Thoracic aorta (tissue), 2 donors: ENCODE measurements around the gene CRADD. TPM values are rescaled to one million over a fixed set of nuclear protein-coding genes. Genes with fewer than 3 reads are reported as not detected.

Source experiments
- ATAC-seq: fragments of 150-250 bp; one replicate; pipeline ENCODE4 v1.8.0; 2017; ENCODE audit warnings: low read depth; ENCODE audit not compliant: insufficient number of reproducible peaks, low FRiP score
- DNase-seq: peaks from one replicate; pipeline ENCODE4 v3.0.0-alpha.2; 2020; ENCODE audit warnings: low spot score
- H3K27ac ChIP-seq, 2 donors: fragments of 200-600 bp; sonication (generic); 1 replicate in 1 of 2; 2 replicates in 1 of 2; pipeline ENCODE4 v1.5.1; 2016; ENCODE audit warnings: mild to moderate bottlenecking in 2 of 2, moderate library complexity in 2 of 2
- H3K27me3 ChIP-seq: fragments of 200-600 bp; sonication (generic); replicated peaks from 2 replicates; pipeline ENCODE4 v1.6.0; 2016; ENCODE audit warnings: mild to moderate bottlenecking; ENCODE audit not compliant: insufficient read depth
- H3K36me3 ChIP-seq: fragments of 200-600 bp; sonication (generic); one replicate; pipeline ENCODE4 v1.5.1; 2016
- H3K4me1 ChIP-seq, 2 donors: fragments of 200-600 bp; sonication (generic); 1 replicate in 1 of 2; 2 replicates in 1 of 2; pipeline versions ENCODE4 v1.5.1 to v1.6.0; 2016; ENCODE audit warnings: low read depth in 2 of 2, mild to moderate bottlenecking in 1 of 2; ENCODE audit not compliant: control insufficient read depth in 1 of 2
- H3K4me3 ChIP-seq: fragments of 200-600 bp; sonication (generic); 2 replicates; pipeline ENCODE4 v1.5.1; 2016; ENCODE audit warnings: mild to moderate bottlenecking
- H3K9me3 ChIP-seq: fragments of 200-600 bp; sonication (generic); 2 replicates; pipeline ENCODE4 v1.5.1; 2016
- total RNA-seq, 2 donors: library from RNA; depleted of rRNA; stranded (reverse); fragments of >200 nt; gene quantifications; one replicate each; pipeline versions ENCODE4 v1.1.0 to v1.2.3, GENCODE V29; 2016
- TF ChIP-seq, protein P1 (sequence below): fragments of 200-600 bp; sonication (generic); IDR thresholded peaks from one replicate; pipeline ENCODE4 v1.5.1; 2019; ENCODE audit warnings: antibody characterized with exemption

CRADD gene
- total RNA-seq, 2 donors from 2014 or later: 33.0 to 57.9 TPM

DNA sequence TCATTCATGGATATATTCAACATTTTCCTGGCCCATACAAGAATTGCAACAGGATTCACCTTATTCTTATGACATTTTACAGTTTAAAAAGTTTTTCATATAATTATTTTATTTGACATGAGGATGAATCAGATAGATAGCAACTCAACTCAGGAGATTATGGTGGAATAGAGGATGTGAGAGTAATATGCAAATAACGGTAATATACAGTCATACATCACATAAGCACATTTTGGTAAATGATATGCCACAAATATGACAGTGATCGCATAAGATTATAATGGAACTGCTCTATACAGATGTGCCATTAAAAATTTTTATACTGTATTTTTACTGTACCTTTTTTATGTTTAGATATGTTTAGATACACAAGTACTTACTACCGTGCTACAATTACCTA lies 24.1 kb upstream of the CRADD start:
- H3K27ac ChIP-seq: no peak overlapping the region
- no peaks in the 10 kb centered on the region for H3K27me3 ChIP-seq
- ATAC-seq (no peak), DNase-seq (no peak)
- TF ChIP-seq, protein P1, sequence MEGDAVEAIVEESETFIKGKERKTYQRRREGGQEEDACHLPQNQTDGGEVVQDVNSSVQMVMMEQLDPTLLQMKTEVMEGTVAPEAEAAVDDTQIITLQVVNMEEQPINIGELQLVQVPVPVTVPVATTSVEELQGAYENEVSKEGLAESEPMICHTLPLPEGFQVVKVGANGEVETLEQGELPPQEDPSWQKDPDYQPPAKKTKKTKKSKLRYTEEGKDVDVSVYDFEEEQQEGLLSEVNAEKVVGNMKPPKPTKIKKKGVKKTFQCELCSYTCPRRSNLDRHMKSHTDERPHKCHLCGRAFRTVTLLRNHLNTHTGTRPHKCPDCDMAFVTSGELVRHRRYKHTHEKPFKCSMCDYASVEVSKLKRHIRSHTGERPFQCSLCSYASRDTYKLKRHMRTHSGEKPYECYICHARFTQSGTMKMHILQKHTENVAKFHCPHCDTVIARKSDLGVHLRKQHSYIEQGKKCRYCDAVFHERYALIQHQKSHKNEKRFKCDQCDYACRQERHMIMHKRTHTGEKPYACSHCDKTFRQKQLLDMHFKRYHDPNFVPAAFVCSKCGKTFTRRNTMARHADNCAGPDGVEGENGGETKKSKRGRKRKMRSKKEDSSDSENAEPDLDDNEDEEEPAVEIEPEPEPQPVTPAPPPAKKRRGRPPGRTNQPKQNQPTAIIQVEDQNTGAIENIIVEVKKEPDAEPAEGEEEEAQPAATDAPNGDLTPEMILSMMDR: no peak
- no peaks in the 10 kb centered on the region for H3K36me3 ChIP-seq
- no peak overlapping the region for H3K4me3 ChIP-seq
- H3K4me1 ChIP-seq: no peaks in the 10 kb centered on the region
- no peaks in the 10 kb centered on the region for H3K9me3 ChIP-seq

DNA sequence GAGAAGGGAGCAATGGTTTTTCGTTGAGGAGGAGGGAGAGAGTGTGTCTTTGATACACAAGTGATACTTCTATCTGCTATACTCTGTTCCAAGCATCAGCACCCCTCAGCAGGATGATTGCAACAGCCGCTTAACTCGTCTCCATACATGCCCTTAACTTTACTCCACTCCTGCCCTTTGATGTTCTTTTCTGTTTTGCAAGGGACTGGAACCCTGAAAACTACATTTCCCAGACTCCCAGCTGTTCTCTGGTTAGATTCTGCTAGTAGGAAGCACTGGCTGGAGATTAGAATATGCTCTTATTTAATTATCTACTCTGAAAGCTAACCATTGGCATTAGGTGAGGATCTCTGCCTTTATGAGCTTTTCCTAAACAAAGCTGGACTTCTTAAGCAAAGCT lies 23.5 kb upstream of the CRADD start:
- H3K4me3 ChIP-seq: no peak overlapping the region
- no peaks in the 10 kb centered on the region for H3K36me3 ChIP-seq
- no peaks in the 10 kb centered on the region for H3K27me3 ChIP-seq
- no peaks in the 10 kb centered on the region for H3K4me1 ChIP-seq
- no peaks in the 10 kb centered on the region for H3K9me3 ChIP-seq
- no peak overlapping the region for H3K27ac ChIP-seq
- ATAC-seq (no peak), DNase-seq (no peak)
- TF ChIP-seq, protein P1: no peak

DNA sequence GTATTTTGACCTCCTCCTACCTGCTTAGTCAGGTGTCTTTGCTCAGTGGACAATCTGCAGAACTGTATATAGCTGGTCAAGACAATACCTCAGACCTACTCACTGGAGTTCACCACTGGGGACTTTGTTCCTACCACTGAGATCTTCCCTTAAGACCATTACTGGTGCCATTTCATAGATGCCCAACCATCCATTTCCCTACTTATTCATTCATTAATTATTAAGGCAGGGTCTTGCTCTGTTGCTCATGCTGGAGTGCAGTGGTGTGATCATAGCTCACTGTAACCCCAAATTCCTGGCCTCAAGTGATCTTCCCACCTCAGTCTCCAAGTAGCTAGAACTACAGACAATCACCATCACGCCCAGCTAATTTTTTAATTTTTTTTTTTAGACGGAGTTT lies 22.8 kb upstream of the CRADD start:
- ATAC-seq (no peak), DNase-seq (no peak)
- Histone ChIP-seq H3K9me3 (no peaks in the 10 kb centered on the region), H3K4me3 (no peak overlapping the region), H3K4me1 (no peaks in the 10 kb centered on the region), H3K36me3 (no peaks in the 10 kb centered on the region), H3K27me3 (no peaks in the 10 kb centered on the region), H3K27ac (no peak overlapping the region)
- TF ChIP-seq, protein P1: no peak

DNA sequence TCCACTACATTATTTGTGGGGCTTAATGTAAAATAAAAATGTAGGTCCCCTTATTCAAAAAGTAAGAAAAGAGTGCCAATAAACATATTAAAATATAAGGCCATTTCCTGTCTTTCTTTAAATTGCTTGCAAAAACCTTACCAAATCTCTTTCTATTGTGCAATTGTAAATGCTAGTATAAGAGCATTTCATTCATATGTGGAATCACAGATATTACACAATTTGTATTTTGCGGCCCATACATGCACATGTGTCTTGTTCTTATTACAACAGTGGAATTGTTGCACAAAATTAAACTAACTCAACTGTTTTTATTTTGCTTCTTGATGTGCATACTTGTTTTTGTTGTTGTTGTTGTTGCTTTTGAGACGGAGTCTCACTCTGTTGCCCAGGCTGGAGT lies 20.1 kb upstream of the CRADD start:
- Histone ChIP-seq H3K4me1 (no peaks in the 10 kb centered on the region), H3K4me3 (no peak overlapping the region), H3K36me3 (no peaks in the 10 kb centered on the region), H3K9me3 (no peaks in the 10 kb centered on the region), H3K27me3 (no peaks in the 10 kb centered on the region), H3K27ac (no peak overlapping the region)
- ATAC-seq: no peak
- DNase-seq: no peak
- TF ChIP-seq, protein P1: no peak

DNA sequence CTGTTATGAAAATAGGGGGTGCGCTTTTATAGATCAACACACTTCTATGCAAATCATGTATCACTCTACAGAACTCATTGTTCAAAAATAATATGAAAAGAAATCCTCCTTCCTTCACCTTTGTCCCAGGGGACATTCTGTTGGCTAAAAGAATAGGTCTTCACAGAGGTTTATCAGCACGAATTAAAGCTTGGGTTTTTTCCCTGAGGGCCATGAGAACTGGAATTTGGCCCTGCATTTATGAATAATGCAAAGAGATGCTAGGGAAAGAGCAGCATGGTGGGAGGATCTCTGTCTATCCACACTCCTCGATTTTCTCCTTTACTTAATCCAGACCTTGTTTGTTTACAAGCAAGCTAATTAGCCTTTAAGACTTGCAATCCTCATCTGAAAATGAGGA lies 16.2 kb upstream of the CRADD start:
- H3K27ac ChIP-seq: no peak overlapping the region

More for the DNA sequence above, 16.2 kb upstream of the CRADD start:
- ATAC-seq (no peak), DNase-seq (no peak)
- no peaks in the 10 kb centered on the region for H3K36me3 ChIP-seq
- H3K27me3 ChIP-seq: no peaks in the 10 kb centered on the region
- no peak overlapping the region for H3K4me3 ChIP-seq
- TF ChIP-seq, protein P1: no peak
- no peaks in the 10 kb centered on the region for H3K9me3 ChIP-seq
- H3K4me1 ChIP-seq: no peaks in the 10 kb centered on the region
